ENCODE results near the gene PSMD6.

DNA sequence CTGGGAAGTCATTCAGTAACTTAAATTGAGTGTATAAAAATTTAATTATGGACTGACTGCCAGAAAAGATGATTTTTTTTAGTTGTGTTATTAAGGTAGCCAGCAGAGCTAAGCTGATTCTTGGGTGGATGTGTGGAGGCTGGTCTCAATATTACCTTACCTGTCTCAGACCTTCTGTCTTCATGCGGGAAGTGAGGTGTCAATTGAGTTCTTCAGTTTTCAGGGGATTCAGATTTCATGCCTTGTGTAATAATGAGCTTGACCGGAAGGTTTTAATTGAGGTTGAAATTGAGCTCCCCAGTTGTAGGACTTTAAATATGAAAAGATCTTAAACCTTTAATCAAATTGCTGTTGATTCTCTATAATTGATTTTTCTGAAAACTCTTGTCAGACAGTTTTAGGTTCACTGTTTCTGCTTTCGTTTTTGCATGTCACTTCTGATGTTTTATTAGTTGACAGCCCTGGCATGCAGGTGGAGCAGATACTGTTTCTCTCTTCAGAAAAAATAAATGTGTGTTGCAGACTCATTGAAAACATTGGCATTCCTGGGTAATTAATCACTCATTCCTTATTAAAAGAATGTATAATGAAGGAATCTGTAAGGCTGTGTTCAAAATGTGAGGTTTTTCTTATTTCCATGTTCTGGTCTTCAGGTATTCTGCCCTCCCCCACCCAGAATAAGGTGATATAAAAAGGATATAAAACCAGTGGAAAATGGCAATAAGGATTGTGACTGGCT lies 54.5 kb downstream of the PSMD6 start:
- TF ChIP-seq, protein P1, sequence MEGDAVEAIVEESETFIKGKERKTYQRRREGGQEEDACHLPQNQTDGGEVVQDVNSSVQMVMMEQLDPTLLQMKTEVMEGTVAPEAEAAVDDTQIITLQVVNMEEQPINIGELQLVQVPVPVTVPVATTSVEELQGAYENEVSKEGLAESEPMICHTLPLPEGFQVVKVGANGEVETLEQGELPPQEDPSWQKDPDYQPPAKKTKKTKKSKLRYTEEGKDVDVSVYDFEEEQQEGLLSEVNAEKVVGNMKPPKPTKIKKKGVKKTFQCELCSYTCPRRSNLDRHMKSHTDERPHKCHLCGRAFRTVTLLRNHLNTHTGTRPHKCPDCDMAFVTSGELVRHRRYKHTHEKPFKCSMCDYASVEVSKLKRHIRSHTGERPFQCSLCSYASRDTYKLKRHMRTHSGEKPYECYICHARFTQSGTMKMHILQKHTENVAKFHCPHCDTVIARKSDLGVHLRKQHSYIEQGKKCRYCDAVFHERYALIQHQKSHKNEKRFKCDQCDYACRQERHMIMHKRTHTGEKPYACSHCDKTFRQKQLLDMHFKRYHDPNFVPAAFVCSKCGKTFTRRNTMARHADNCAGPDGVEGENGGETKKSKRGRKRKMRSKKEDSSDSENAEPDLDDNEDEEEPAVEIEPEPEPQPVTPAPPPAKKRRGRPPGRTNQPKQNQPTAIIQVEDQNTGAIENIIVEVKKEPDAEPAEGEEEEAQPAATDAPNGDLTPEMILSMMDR (IDR thresholded peaks at IDR 0.05; ENCODE audit: low read depth, low read length), result no peak
- TF ChIP-seq EZH2phosphoT487 (IDR thresholded peaks at IDR 0.05; ENCODE audit: low read depth), result no peak

Measured in OCI-LY3 (cell line).